ENCODE measurements around the gene CMPK2. TPM values are rescaled to one million over a fixed set of nuclear protein-coding genes. Genes with fewer than 3 reads are reported as not detected.

CMPK2 gene
- total and polyA plus RNA-seq, 9 of the 15 experiments (the other 6 are each of a cell fraction or from before 2014, with no cell fraction given): 2.6 to 10.5 (median 5.0) TPM

DNA sequence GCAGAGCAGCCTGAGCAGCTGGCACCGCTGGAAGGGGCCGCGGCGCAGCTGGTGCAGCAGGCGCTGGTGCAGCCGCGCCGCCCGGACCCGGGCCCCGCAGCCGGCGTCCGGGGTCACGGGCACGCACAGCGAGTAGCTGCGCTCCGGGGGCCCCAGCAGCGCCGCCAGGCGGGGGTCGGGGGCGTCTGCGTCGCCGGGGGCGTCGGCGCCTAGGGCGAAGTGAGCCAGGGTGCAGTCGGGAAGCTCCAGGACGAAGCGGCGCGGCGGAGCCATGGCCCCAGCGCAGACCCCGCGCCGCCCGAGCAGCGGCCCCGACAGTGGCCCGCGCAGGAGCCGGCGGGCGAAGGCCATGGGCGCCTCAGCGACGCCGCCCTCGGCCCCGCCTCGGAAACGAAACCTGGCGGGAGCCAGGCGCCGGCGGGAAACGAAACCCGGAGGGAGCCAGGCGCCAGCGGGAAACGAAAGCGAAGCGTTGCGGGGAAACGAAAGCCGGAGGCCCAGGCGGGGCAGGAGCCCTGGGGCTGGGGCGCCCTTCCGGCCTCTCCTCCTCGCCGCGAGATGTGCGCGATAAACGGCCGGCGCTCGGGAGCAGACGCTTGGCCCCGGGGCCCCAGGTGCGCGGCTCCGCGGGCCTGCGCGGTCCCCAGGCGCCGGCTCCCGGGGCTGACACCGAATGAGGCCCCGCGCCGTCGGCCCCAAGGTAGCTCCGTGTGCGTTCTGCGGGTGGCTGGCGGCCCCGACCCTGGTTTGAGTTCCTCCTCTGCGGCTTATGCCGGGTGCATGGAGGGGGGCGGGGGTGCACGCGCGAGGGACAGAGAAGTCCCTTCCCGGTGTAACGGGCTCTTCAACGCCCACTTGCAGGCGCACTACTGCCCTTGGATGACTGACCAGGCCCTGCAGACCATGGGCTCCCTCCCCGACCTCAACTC lies at the start of gene CMPK2 (continued):
- TF ChIP-seq DACH1 (IDR thresholded peaks at IDR 0.05; ENCODE audit: partially characterized antibody) (no peak), NFATC3 (IDR thresholded peaks at IDR 0.05) (no peak), GATAD2A (IDR thresholded peaks at IDR 0.05) (no peak), CHD4 (IDR thresholded peaks at IDR 0.05; ENCODE audit: insufficient read depth, insufficient replicate concordance, low read depth, low read length, poor library complexity, severe bottlenecking) (no peak), FOXJ3 (CRISPR knock-in tag; IDR thresholded peaks at IDR 0.05) (no peak), ZNF324 (CRISPR knock-in tag; IDR thresholded peaks at IDR 0.05) (no peak), RHOXF2B (CRISPR knock-in tag; conservative IDR thresholded peaks at IDR 0.05) (no peak), ZFX (CRISPR knock-in tag; IDR thresholded peaks at IDR 0.05) (peak; percentile 95), ZNF699 (CRISPR knock-in tag; IDR thresholded peaks at IDR 0.05; ENCODE audit: insufficient replicate concordance) (no peak), MAZ (CRISPR knock-in tag; conservative IDR thresholded peaks at IDR 0.05 in 1 of 2, IDR thresholded peaks at IDR 0.05 in 1 of 2) (peak; percentile 81 to 88), ZNF143 (CRISPR knock-in tag; IDR thresholded peaks at IDR 0.05) (no peak), LEF1 (IDR thresholded peaks at IDR 0.05) (no peak), ARNT (IDR thresholded peaks at IDR 0.05) (no peak), MEF2D (tag; conservative IDR thresholded peaks at IDR 0.05; ENCODE audit: low read depth) (no peak), GATA2 (CRISPR knock-in tag; IDR thresholded peaks at IDR 0.05) (peak; percentile 82), CSDE1 (IDR thresholded peaks at IDR 0.05) (no peak), NCOA4 (IDR thresholded peaks at IDR 0.05; ENCODE audit: partially characterized antibody) (no peak), KAT8 (IDR thresholded peaks at IDR 0.05; ENCODE audit: low read depth) (no peak), TEAD4 (IDR thresholded peaks at IDR 0.05; ENCODE audit: low read length) (peak; percentile 8; the same call in 1 of the 2 replicates), TEAD4 (CRISPR knock-in tag; IDR thresholded peaks at IDR 0.05; ENCODE audit: borderline replicate concordance) (no peak)
- TF ChIP-seq, protein P1, sequence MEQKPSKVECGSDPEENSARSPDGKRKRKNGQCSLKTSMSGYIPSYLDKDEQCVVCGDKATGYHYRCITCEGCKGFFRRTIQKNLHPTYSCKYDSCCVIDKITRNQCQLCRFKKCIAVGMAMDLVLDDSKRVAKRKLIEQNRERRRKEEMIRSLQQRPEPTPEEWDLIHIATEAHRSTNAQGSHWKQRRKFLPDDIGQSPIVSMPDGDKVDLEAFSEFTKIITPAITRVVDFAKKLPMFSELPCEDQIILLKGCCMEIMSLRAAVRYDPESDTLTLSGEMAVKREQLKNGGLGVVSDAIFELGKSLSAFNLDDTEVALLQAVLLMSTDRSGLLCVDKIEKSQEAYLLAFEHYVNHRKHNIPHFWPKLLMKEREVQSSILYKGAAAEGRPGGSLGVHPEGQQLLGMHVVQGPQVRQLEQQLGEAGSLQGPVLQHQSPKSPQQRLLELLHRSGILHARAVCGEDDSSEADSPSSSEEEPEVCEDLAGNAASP (IDR thresholded peaks at IDR 0.05): no peak
- TF ChIP-seq, protein P2, sequence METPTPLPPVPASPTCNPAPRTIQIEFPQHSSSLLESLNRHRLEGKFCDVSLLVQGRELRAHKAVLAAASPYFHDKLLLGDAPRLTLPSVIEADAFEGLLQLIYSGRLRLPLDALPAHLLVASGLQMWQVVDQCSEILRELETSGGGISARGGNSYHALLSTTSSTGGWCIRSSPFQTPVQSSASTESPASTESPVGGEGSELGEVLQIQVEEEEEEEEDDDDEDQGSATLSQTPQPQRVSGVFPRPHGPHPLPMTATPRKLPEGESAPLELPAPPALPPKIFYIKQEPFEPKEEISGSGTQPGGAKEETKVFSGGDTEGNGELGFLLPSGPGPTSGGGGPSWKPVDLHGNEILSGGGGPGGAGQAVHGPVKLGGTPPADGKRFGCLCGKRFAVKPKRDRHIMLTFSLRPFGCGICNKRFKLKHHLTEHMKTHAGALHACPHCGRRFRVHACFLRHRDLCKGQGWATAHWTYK (CRISPR knock-in tag; IDR thresholded peaks at IDR 0.05): peak; percentile 23; the same call in 1 of the 2 replicates
- TF ChIP-seq, protein P3, sequence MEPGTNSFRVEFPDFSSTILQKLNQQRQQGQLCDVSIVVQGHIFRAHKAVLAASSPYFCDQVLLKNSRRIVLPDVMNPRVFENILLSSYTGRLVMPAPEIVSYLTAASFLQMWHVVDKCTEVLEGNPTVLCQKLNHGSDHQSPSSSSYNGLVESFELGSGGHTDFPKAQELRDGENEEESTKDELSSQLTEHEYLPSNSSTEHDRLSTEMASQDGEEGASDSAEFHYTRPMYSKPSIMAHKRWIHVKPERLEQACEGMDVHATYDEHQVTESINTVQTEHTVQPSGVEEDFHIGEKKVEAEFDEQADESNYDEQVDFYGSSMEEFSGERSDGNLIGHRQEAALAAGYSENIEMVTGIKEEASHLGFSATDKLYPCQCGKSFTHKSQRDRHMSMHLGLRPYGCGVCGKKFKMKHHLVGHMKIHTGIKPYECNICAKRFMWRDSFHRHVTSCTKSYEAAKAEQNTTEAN (CRISPR knock-in tag; IDR thresholded peaks at IDR 0.05): no peak
- TF ChIP-seq, protein P4, sequence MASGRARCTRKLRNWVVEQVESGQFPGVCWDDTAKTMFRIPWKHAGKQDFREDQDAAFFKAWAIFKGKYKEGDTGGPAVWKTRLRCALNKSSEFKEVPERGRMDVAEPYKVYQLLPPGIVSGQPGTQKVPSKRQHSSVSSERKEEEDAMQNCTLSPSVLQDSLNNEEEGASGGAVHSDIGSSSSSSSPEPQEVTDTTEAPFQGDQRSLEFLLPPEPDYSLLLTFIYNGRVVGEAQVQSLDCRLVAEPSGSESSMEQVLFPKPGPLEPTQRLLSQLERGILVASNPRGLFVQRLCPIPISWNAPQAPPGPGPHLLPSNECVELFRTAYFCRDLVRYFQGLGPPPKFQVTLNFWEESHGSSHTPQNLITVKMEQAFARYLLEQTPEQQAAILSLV (tag; IDR thresholded peaks at IDR 0.05): no peak

Data from K562 (cell line).